GM19023 (cell line): Measurements from ENCODE around the gene SMARCB1.

Experiments used
- ATAC-seq: cut with Tn5 transposase; IDR thresholded peaks from one replicate; pipeline ENCODE4 v1.9.1; 2021; ENCODE audit warnings: mild to moderate bottlenecking, moderate library complexity; ENCODE audit not compliant: unreplicated experiment

SMARCB1 gene

GRCh38 chr22:23779731-23780130 is 7.0 kb upstream of the SMARCB1 start:
- no peak for ATAC-seq

DNA sequence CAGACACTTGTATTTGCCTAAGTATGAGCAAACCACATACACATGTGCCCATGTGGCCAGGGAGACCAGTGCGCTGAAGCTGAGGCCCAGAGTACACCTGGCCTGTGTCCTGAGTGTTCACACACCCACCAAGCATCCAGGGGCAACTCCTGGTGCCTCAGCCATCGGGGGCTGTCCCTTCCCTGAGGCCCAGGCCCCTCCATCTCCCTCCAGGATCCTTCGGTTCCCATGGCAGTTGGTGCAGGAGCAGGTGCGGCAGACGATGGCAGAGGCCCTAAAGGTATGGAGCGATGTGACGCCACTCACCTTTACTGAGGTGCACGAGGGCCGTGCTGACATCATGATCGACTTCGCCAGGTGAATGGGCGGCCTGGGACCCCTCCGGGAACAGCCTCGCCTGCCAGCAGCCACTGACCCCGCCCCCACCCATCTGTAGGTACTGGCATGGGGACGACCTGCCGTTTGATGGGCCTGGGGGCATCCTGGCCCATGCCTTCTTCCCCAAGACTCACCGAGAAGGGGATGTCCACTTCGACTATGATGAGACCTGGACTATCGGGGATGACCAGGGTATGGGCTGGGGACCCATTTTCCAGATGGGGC is 6.5 kb upstream of the SMARCB1 start:
- ATAC-seq: no peak

GRCh38 chr22:23781065-23781464 is 5.7 kb upstream of the SMARCB1 start:
- no peak for ATAC-seq

DNA sequence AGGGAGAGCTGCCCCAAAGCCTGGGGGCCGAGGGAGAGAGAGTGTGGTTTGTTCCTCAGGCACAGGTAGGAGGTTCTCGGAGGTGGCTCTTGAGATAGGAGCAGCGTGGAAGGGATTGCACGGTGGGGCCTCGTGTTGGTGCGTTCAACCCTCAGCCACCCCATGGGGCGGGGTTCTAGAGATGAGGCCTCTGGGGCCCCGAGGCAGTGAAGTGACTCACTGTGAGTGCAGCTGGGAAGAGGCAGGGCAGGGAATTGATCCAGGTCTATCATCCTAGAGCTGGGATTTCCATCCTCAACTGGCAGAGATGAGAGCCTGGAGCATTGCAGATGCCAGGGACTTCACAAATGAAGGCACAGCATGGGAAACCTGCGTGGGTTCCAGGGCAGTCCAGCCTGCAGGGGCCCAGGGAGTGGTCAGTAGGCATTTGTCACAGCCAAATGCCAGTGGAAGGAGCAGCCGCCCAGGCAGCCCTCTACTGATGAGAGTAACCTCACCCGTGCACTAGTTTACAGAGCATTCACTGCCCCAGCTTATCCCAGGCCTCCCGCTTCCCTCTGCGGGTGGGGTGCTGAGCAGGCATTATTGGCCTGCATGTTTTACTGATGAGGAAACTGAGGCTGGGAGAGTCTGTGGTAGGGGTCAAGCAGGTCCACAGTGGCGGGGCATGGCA is 5.1 kb upstream of the SMARCB1 start:
- no peak for ATAC-seq

DNA sequence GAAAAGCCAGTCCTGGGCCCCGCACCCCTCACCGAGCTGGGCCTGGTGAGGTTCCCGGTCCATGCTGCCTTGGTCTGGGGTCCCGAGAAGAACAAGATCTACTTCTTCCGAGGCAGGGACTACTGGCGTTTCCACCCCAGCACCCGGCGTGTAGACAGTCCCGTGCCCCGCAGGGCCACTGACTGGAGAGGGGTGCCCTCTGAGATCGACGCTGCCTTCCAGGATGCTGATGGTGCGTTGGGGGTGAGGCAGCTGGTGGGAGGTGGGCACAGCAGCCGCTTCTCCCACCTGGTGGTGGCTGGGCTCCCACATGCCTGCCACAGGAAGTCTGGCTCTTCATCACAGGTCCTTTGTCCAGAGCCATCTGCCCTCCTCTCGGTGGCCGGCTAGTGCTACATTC is 4.5 kb upstream of the SMARCB1 start:
- ATAC-seq: no peak

- ATAC-seq: no peak
Observed at GRCh38 chr22:23782703-23783102, 4.1 kb upstream of the SMARCB1 start.

DNA sequence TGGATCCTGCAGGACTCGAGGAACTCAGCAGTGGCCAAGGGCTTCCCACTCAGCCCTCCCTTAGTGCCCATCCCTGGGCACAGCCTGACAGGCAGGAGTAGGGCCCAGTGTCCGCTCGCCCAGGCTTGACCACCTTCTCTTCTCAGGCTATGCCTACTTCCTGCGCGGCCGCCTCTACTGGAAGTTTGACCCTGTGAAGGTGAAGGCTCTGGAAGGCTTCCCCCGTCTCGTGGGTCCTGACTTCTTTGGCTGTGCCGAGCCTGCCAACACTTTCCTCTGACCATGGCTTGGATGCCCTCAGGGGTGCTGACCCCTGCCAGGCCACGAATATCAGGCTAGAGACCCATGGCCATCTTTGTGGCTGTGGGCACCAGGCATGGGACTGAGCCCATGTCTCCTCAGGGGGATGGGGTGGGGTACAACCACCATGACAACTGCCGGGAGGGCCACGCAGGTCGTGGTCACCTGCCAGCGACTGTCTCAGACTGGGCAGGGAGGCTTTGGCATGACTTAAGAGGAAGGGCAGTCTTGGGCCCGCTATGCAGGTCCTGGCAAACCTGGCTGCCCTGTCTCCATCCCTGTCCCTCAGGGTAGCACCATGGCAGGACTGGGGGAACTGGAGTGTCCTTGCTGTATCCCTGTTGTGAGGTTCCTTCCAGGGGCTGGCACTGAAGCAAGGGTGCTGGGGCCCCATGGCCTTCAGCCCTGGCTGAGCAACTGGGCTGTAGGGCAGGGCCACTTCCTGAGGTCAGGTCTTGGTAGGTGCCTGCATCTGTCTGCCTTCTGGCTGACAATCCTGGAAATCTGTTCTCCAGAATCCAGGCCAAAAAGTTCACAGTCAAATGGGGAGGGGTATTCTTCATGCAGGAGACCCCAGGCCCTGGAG is 3.3 kb upstream of the SMARCB1 start:
- ATAC-seq: no peak

DNA sequence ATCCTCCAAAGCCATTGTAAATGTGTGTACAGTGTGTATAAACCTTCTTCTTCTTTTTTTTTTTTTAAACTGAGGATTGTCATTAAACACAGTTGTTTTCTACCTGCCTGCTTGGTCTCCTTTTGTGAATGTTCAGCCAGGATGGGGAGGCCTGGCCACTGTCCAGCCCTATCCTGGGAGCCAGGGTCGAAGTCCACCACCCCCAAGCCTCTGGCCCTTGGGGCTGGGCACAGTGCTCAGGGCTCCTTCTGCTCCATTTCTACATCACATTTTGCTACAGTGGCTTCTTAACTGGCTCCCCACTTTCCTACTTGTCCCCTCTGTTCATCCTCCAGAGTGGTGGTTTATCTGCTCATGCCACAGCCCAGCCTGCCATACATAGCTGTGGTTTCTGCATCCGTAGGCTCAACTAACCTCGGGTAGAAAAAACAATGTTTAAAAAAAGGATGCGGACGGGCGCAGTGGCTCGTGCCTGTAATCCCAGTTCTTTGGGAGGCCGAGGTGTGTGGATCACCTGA is 2.5 kb upstream of the SMARCB1 start:
- no peak for ATAC-seq

DNA sequence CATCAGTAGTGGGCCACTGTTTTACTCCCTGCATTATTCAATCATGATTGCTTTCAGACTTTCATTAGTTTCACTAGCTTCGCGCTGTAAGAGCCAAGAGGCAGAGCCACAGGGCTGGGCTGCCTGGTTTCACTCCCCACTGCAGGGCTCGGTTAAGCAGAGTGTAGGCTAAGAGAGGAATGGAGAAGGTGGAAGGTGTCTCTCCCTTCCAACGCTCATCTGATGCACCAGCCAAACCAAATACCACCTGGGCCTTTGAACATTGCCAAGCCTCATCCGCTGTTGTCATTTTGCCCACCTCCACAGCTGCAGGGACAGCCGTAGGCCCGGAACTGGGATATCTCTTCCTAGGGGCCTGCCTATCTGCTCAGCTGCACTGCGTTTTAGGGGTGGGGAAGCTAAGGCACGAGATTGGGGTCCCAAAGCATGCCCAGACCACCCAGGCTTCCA is 480 bp upstream of the SMARCB1 start:
- ATAC-seq: no peak

- ATAC-seq: no peak
Observed at GRCh38 chr22:23787600-23787896, 782 bp downstream of the SMARCB1 start.

- no peak for ATAC-seq
Observed at GRCh38 chr22:23787910-23788309, 1.1 kb downstream of the SMARCB1 start.

DNA sequence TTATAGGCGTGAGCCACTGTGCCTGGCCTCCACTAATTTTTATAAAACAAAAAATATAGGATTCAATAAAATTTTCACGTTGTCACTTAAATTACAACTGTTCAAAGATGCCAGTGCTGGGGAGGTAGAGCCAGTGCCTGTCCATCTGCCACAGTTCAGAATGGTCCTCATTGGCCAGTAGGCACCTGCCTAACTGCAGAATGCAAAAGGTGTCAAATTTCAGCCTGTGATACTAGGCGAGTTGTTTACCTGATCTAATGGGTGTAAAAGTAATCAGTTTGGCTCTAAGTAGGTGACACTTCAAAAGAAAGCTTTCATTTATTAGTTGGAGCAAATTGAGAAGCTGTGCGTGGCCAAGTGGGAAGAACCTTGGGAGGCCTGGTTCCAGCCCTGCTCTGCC is 2.4 kb downstream of the SMARCB1 start:
- no peak for ATAC-seq

DNA sequence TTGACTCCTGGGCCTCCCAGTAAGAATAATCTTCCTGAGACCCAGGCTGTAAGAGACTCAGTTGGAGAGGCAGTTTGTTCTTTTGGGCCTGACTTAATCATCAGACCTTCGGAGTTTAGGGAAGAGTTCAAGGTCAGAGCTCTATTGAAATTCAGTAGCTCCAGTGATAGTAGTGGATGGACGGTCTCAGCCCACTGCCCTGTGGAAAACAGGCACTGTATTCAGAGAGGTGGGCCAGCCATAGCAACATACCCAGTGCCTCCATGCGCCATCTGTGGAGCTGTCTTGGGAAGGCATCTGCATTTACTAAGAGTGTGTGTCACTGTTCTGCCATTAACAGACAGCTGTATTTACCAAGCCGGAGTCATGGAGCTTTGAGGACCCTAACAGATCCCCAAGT is 2.9 kb downstream of the SMARCB1 start:
- ATAC-seq: no peak

DNA sequence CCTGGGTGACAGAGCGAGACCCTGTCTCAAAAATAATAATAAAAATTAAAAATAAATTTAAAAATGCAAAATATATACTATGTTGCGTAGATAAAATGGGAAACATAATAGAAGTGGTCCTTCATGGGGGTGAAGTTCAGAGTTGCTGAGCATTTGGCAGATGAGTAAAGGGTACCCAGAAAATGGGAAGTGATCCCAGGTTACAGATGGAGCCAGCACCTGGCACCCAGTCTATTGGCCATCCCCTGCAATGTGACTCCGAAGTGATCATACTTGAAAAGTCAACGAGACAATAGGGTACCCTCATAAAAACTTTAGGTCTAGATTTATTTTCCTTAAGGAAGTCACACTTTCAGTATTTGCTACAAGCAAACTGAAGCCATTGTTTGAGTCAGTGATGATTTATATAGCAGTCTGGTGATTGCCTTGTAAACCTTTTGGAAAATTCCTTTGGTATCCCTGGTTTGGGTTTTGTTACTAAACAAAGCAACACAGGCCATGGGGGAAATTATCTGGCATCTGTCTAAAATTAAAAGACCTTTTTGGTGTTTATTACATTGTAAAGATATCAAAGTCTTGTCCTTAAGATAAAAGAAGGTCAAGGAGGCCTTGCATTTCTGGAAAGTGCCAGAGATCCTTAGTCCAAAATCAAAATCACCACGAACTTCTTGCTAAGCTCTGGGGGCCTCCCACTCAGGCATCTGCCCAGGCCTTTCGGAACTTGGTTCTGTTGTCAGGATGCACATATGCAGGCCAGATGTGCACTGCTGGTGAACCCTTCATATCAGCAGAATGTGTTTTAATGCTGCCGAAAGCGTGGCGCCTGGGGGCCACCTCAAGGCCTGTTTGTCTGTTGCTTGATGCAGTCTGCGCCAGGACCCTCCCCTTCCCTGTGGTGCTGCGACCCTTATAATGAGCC is 4.3 kb downstream of the SMARCB1 start:
- ATAC-seq: no peak

- ATAC-seq: no peak
Observed at GRCh38 chr22:23791738-23792645, 5.2 kb downstream of the SMARCB1 start.

DNA sequence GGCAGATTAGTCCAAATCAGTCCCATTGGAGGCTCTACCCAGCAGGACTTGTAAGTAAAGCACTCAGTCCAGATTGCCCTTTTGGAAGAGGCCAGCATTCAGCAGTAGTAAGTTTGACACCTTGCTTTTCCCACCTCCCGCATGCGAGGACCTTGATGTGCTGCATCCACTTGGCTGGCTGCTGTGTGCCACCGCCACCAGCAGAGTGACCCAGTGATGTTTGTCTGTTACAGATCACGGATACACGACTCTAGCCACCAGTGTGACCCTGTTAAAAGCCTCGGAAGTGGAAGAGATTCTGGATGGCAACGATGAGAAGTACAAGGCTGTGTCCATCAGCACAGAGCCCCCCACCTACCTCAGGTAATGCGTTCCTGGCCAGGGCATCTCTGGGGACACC is 6.6 kb downstream of the SMARCB1 start:
- no peak for ATAC-seq

GRCh38 chr22:23796461-23796860 is 9.7 kb downstream of the SMARCB1 start:
- ATAC-seq: no peak

DNA sequence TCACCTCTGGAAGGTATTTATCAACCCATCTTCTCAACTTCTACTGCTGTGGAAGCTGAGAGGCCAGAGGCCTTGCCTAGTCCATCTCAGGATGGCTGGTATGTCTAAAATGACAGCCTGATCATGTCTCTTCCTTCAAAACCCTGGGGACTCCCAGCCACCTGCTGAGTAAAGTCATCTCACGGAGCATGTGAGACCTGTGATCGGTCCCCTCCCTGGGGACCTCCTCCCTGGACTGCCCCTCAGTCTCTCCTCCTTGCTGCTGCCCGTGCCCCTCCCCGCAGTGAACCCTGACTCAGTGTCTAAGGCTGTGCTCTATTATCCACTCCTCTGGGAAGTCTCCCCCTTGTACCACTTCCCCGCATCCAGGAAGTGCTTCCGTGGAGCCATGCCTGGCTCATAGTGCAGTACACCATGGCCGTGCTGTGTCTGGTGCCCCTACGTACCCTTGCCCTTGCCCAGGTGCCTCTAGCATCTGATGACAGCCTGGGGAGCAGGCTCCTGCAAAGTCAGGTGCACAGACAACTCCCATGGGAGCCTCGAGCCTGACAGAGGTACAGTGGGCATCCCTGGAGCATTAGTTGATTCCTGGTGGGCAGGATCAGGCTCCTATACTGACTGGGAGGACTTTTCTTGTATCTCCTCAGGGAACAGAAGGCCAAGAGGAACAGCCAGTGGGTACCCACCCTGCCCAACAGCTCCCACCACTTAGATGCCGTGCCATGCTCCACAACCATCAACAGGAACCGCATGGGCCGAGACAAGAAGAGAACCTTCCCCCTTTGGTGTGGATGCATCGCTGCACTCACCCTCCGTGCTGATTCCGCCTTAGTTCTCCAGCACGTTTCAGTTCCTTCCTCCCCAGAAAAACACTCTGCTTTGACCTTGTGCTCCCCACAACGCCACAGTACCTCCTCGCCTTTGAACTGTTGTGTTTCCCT is 13.8 kb downstream of the SMARCB1 start:
- peak; percentile 57 for ATAC-seq
